GM21390 (cell line): ENCODE data around the gene PIM3.

Experiments
- ATAC-seq: cut with Tn5 transposase; IDR thresholded peaks from one replicate; pipeline ENCODE4 v1.9.1; 2021; ENCODE audit not compliant: unreplicated experiment

The PIM3 gene

GRCh38 chr22:49954354-49954753 is 6.2 kb upstream of the PIM3 start:
- no peak for ATAC-seq

DNA sequence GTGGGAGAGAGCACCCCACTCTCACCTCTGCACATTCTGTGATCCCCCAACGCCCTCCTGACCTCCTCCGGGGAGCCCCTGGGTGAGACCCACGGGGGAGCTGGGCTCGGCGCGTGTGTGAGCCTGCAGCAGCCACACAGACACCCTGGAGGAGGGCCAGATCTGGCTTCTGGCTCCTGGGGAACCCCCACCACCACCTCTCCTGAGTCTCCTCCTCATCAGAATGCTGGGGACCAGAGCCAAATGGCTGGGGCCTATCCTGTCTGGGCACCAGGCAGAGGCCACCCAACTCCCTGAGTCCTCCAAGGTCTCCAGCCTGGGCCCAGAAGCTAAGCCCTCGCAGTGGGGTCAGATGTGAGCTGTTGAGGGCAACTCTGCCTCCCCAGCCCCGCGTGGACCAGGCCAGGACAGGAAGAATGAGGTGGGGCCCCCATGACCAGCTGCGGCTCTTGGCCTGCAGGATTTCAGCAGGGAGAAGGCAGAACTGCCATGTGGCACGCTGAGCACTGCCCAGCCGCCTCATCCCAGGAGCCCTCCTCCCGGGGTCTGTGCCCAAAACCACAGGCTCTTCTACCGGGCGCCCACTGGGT is 5.5 kb upstream of the PIM3 start:
- no peak for ATAC-seq

DNA sequence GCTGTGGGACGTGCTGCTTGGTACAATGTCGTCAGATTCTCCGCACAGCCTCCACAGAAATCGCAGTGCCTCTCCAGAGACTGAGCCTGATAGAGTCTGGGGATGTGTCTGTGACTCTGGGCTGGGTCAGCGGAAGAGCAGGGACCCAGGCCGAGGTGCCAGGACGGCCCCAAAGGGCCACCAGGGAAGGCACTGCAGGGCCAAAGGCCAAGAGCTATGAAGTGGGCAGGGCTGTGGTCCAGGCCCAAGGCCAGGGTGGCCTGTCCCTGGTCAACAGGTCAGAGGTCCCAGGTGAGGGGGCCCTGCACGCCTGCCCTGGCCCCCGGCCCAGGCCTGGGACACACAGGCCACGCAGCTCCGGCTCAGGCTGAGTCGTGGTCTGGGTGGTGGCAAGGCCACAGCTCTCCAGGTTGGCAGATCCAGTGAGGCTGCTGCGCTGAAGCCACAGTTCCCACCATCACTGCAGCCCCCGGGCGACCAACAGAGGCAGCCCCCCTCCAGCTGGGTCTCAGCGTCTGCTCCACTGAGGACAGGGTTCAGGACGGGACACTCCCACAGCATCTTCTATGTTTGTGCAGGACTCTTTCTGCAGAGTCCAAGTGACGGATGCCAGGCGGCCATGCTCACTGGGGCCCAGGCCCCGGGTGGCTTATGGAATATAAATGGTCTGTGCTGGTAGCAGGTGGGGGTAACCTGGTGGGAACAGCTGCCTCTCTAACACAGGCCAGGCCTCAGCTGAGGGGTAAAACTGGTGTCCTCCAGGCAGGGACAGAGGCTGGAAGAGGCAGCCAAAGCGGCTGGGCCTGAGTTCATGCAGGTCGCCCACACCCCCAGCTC is 4.8 kb upstream of the PIM3 start:
- no peak for ATAC-seq

- ATAC-seq: no peak
Measured at GRCh38 chr22:49956418-49956770, 4.2 kb upstream of the PIM3 start.

GRCh38 chr22:49956914-49957825 is 3.4 kb upstream of the PIM3 start:
- no peak for ATAC-seq

- no peak for ATAC-seq
Measured at GRCh38 chr22:49957826-49958365, 2.7 kb upstream of the PIM3 start.

DNA sequence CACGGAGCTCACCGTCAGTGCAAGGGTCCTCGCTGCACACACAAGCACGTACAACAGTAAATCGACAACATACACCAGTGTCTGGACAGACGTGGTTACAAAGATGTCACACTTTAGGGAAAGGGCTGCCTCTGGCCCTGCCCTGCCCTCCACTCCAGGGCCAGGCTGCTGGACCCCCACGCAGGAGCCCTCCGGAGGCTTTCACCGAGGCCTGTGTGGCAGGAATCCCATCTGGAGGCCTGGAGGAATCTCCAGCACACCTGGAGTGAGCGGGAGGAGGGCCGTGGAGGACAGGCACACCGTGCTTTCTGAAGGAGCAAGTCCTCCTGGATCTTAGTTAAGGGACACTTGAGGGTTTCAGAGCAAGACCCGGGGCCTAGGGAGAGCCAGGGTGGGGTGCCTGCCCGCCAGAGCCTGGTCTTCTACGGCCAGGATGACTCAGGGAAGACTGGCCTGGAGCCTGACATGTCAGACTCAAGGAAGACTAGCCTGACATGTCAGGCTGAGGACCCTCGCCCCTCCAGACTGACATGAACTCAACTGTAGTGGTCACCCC is 2.1 kb upstream of the PIM3 start:
- ATAC-seq: no peak

DNA sequence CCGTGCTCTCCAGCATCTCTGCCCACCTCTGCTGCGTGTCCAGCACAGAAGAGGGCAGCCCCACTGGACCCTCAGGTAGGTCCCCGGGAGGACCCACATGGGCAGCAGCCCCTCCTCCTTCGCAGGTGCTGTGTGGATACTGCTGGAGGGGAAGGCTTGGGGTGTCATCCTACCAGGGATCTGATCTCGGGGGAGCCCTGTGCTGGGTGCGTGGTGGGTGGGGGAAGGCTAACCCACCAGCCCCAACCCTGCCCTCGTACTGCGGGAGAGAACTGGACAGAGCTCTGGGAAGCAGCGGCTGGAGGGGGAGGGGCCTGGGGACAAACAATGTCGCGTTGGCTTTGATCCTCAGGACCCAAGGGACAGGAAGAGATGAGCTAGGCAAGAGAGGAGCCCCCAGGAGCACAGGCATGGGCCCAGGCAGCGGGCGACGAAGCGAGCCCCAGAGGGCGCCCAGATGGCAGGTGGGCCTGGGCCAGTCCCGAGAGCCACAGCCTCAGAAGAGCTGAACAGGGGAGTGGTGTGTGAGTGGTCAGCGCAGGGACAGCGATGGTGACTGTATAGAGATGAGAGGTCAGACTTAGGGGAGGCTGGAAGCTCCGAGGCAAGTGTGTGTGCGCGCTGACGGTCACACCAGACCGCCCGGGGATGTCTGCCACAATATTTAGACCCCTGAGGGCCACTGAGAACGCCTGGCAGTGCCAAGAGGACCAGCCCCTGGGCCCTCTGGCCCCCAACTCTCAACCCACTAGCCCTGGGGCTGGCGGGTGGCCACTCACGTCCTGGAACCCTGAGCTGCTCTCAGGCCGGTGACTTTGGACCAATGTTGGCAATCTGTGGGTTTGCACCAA is 1.4 kb upstream of the PIM3 start:
- ATAC-seq: no peak

DNA sequence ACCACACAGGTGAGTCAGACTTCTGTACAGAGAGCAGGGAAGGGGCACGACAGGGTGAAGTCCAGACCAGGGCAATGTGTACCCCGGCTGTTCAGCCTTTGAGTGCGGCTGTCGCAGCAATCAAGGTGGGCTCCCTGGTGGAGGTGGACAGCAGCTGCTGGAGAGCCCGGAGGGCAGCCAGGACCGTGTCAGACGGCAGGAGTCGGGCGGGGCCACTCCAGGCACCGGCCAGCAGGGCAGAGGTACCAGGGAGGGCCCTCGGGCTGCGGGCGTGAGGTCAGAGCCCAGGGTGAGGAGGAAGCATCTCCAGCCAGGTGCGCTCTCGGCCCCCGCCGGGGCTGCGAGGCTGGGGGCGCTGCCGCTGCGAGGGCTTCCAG is 802 bp upstream of the PIM3 start:
- ATAC-seq: peak; percentile 2

DNA sequence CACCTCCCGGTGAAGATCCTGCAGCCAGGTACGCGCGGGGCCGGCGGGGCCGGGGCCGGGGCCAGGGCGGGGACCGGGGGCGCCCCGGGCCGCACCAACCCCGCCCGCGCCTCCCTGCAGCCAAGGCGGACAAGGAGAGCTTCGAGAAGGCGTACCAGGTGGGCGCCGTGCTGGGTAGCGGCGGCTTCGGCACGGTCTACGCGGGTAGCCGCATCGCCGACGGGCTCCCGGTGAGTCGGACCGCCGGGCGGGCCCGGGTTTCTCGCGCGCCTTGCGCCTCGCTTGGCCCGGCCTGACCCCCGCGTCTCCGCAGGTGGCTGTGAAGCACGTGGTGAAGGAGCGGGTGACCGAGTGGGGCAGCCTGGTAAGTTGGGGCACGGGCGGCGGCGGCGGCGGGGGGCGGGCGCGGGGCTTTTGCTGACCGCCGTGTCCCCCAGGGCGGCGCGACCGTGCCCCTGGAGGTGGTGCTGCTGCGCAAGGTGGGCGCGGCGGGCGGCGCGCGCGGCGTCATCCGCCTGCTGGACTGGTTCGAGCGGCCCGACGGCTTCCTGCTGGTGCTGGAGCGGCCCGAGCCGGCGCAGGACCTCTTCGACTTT is 531 bp downstream of the PIM3 start:
- ATAC-seq: no peak

DNA sequence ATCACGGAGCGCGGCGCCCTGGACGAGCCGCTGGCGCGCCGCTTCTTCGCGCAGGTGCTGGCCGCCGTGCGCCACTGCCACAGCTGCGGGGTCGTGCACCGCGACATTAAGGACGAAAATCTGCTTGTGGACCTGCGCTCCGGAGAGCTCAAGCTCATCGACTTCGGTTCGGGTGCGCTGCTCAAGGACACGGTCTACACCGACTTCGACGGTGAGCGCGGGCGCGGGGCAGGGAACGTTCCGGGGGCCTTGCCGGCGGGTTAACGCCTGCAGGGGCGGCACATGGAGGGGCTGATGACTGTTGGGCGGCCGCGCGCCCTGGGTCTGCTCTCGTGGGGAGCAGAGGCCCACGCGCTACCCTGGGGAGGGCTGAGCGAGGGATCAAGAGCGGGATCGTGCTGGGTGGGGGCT is 1.0 kb downstream of the PIM3 start:
- no peak for ATAC-seq

DNA sequence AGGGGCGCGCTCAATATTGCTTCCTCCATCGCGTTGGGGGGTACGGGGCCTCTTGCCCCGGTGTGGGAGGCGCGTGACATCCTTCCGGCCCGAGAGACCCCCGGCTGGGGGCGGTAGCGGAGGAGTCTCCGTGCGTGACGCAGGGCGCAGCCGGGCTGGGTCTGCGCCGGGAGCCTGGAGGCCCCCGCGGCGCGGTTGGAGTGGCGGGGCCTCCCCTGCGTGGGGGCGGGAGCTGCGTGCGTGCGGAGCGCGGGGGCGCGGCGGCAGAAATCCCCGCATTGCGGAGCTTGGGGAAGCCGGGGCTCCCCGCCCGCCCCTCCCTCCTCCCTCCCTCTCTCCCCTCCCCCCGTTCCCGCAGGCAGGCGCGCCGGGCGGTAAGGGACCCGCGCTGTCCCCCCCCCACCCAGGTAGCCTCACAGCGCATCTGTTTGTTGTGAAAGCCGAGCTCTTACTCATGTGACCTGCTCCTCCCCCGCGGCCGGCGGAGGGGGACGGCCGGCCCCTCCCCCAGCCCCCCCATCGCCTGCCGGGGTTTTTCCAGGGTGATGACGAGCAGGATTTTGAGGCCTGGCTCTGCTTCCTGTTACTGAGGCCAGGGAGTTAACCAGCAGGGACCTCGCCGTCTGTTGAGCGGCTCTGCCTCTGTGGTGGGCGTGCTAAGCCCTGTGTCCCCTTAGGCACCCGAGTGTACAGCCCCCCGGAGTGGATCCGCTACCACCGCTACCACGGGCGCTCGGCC is 1.6 kb downstream of the PIM3 start:
- ATAC-seq: no peak

DNA sequence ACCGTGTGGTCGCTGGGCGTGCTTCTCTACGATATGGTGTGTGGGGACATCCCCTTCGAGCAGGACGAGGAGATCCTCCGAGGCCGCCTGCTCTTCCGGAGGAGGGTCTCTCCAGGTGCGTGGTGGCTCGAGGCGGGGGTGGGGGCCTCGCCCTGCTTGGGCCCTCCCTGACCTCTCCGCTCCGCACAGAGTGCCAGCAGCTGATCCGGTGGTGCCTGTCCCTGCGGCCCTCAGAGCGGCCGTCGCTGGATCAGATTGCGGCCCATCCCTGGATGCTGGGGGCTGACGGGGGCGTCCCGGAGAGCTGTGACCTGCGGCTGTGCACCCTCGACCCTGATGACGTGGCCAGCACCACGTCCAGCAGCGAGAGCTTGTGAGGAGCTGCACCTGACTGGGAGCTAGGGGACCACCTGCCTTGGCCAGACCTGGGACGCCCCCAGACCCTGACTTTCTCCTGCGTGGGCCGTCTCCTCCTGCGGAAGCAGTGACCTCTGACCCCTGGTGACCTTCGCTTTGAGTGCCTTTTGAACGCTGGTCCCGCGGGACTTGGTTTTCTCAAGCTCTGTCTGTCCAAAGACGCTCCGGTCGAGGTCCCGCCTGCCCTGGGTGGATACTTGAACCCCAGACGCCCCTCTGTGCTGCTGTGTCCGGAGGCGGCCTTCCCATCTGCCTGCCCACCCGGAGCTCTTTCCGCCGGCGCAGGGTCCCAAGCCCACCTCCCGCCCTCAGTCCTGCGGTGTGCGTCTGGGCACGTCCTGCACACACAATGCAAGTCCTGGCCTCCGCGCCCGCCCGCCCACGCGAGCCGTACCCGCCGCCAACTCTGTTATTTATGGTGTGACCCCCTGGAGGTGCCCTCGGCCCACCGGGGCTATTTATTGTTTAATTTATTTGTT is 2.4 kb downstream of the PIM3 start:
- ATAC-seq: no peak

DNA sequence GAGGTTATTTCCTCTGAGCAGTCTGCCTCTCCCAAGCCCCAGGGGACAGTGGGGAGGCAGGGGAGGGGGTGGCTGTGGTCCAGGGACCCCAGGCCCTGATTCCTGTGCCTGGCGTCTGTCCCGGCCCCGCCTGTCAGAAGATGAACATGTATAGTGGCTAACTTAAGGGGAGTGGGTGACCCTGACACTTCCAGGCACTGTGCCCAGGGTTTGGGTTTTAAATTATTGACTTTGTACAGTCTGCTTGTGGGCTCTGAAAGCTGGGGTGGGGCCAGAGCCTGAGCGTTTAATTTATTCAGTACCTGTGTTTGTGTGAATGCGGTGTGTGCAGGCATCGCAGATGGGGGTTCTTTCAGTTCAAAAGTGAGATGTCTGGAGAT is 3.1 kb downstream of the PIM3 start:
- ATAC-seq: no peak

DNA sequence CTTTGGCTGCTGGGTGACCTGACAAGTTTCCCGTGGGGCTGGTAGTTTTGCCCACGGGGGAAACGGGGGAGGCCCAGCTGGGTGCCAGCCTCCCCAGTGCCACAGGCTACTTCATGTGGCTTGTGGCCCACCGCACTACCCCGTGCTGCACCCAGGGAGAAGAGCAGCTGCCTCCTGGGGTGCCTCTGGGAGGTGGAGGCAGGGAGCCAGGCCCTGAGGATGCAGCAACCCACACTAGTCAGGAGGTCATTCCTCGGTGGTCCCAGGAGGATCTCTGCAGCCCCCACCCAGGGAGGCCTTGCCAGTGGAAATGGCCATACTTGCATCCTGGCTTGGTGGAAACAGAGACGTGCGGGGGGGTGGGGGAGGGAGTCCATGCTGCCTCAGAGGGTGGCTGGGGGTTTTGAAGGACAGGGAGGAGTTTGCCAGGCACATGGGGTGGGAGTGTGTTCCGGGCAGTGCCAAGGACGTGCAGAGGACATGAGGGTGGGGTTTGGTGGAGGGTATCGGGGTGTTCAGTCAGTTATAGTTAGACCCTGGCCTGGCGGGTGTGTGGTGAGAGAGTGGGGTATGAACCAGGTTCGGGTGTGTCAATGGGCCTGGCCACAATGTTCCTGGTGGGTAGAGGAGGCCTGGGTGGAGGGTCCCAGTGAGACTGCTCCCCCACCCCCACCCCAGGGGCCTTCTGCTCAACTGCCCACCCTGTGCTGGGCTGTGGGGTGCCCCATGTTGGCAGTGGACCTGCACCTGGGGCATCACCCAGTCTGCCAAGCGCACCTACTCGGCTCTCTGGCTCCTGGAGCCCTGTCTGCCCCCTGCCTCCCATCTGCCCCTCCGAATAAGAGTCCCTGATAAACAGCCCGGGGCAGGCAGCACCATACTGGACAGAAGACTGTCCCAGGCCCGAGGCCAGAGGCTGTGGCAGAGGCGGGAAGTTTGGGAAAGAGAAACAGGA is 3.8 kb downstream of the PIM3 start:
- no peak for ATAC-seq

GRCh38 chr22:49965091-49966040 is 4.8 kb downstream of the PIM3 start:
- ATAC-seq: no peak
